GM18873 (cell line): ENCODE results near the gene NPTX1.

ENCODE experiments used
- ATAC-seq: cut with Tn5 transposase; IDR thresholded peaks from one replicate; pipeline ENCODE4 v1.9.1; 2021; ENCODE audit warnings: mild to moderate bottlenecking, moderate library complexity, moderate number of reproducible peaks; ENCODE audit not compliant: unreplicated experiment, low FRiP score

Gene NPTX1

DNA sequence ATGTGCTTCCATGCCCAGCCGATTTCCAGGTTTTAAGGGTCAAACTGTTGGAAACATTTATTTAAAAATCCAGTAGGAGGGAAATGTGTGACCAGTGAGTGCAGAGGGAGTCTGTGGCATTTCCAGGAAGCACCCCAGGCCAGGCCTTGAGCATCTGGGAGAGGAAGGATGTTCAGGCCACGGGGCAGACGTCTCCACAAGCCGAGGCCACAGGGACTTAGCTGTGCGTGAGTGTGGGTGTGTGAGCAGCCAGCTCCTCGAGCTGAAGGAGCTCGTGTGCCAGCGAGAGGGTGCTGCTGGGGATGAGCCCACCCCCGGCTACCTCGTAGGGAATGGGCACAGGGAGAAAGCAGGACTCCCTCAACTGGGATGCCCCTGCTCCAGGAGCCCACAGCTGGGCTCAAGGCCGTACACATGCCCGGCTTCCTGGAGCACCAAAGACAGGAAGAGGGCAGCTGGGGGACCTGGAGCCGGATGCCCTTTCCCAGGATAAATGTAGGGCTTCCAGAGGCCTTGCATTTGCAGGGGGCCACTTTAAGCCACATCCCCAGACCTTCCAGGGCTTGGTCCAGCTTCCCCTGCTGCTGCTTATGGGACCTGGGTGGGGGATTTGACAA lies 12.5 kb downstream of the NPTX1 start:
- ATAC-seq: no peak

DNA sequence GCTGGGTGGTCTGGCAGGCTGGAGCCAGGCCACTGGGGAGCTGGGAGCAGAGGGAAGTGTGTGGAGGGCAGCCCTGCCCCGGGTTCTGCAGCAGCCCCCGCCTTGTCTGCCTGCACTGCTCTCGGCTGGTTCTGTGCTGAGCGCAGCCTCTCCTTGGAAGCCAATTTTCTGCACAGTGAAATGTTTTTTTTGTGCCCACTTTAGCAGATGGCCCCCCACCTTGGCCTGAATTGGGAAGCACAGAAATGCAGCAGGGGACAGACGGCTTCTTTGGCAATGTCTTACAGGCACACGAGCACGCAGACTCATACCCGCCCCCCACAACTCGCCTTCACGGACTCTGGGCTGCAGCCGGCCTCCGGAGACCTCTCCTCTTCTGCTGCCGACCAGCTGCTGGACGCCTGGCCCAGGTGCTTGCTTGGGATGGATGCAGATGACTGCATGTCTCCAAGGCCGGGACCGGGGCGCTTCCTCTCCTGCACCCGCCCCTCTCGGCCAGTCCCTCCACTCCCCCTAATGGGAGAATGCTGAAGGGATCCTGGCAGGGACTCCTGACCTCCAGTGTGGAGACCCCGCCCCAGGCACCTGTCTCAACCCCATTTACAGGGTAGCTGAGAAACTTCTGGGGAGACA lies 14.8 kb downstream of the NPTX1 start:
- no peak for ATAC-seq

DNA sequence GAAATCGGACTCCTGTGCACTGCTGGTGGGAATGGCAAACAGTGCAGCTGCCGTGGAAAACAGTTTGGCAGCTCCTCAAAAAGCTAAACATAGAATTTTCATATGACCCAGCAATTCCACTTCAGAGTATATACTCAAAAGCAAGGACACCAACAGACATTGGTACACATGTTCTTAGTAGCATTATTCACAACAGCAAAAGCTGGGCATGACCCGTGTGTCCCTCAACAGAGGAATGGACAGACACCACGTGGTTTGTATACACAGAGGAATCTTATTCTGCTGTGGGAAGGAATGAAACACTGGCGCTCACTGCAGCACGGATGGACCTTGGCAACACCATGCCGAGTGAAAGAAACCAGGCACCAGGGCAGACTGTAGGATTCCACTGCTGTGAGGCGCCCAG lies 16.0 kb downstream of the NPTX1 start:
- ATAC-seq: no peak

DNA sequence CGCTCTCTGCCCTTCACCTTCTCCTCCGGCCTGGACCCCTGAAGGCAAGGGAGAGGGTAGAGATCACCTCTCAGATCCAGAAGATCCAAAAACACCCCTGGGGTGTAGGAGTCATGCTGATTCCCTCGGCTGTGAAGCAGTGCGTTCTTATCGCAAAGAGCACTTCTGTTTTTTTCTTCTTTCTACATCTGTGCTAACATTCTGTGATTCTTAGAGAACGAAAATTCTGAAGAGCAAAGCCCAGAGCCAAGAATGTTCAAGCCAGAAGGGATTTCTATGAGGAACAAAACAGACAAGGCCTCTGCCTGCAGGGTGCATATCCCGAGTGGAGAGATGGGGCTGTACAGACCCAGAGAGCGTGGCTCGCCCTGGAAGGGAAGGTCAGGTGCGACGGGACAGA lies 17.2 kb downstream of the NPTX1 start:
- no peak for ATAC-seq

DNA sequence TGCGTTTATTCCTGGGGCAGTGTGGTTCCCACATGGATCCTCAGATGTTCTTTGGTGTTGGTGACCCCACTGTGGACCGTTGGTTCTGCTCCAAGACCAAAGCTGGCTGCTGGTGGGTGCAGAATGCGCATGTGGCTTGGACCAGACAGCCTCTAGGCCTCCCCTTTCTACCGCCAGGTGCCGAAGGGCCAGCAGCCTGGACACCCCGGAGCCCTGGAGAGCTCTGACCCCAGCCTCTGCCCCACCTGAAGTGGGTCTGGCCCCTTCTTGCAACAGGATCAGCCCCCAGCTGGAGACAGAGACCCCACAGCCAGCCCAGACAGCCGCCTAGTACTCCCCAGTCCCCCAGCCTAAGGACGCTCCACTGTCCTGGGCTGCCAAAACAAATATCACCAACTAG lies 18.4 kb downstream of the NPTX1 start:
- no peak for ATAC-seq

DNA sequence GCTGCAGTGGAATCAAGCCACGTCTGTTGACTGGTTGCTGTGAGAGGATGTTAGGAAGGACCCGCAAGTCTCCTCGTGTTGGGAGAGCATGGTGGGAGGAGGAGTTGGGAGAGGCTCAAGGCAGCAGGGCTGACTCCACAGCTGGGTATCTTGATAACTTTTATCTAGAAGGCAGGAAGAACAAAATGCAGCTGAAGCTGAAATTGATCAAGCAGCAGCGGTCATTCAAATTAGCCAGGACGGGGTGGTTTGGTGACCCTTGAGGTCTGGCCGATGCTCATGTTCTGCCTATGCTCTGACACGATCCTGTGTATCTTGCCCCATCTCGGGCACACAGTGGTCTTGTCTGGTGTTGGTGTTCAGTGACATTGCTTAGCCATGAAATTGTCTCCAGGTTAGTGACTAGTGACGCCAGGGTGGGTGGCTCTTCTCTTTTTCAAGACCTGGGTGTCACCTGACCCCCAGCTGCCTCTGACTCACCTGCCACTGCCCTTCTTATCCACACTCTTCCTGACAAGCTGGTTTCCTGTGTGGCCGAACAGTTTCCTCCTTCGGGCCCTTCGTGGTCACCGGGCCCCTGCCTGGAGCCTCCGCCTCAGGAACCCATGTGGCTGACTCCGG lies 19.1 kb downstream of the NPTX1 start:
- ATAC-seq: no peak

DNA sequence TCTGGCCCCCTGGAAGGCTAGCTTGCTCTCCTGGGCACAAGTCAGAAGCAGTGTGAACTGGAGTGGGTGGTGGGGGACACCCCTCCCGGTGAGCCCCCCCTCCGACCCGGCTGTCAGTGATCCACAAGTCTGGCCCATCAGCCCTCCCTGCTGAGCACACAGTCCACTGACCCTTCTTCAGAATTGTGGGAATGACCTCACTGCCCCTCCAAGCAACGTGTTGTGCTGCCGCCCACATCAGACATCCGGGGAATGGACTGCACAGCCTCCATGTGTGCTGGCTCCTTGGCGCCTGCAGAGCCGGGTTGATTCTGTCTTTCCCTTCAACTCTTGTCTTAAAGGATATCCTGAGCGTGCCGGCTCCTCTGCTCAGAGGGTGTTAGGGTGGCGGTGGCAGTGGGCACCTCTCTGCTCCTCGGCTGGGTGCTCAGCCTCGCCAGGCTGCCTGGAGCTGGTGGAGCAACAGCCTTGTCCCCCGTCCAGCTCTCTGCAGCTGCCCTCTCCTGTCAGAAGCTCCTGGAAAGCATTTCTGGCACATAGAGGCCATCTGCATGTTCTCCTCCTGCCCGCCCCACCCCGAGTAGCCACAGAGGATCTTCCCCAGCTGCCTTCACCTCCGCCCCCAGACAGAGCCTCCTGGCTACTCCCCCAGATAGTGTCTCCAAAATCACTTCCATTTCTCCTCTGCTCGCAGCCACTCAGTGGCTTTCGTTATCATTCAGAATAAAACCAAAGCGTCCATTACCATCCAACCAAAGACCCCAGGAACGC lies 19.8 kb downstream of the NPTX1 start:
- no peak for ATAC-seq

DNA sequence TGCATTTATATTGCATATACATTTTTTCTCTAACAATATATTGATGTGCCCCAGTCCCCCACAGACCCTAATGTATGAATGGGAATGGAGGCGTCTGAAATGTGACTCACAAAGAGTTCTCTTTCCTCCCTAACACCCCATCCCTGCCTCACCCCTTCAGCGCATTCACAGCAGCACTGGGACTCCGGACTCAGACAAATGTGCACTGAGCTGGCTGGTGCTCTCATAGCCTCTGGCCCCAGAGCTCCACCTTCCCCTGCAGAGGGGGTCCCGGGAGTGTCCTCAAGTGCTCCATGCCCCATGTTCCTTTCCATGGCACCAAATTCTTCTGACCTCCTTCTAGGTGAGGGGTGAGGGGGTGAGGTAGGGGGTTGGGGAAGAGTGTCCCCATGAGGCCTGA lies 20.6 kb downstream of the NPTX1 start:
- ATAC-seq: no peak

DNA sequence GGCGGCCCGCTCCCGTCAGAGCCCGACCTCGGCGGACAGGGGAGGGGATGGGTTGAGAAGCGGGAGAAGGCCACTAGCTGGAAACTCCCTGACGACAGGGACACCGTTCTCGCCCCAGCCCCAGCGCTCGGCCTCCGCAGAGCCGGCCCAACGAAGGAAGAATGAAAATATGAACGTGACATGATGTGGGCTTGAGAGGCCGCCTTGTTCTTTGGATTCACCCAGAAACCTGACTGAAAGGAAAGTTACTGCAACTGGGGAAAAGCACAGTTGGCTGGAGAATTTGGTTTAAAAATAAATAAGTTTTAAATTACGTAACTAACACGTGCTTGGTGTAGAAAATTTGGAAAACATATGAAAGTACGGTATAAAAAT lies 21.1 kb downstream of the NPTX1 start:
- peak; percentile 17 for ATAC-seq

DNA sequence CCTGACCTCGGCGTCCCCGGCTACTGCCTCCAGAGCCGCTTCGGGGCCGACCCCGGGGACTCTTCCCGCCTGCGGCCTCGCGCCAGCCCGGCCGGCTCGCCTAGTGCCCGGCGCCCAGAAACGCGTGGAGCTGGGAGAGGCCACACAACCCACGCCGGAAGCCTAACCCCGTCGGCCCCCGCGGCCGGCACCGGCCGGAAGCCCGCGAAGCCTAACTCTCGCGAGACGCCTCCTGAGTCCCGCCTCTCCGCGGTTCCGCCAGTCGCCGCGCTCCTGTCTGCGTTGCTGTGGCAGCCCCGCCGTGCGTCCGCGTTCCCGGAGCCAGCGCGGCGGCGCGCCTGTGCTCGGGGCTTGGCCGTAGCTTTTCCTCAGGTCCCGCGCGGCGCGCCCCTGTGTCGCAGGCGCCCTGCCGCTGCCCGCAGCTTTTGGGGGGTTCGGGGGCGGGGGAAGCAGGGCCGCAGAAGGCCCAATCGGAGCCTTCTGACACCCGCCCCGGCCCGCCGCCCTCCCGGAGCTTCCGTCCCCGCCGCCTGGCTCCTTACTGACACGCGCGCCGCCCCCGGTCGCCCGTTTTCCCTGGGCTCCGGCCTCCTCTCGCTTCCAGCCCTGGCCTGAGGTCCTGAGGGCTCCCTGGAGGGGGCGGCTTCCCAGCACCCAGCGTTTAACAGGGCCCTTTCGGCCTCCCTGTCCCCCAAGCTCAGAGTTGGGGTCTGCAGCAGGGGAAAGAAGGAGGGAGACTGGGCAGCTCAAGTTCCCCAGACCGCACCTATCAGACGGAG lies 21.7 kb downstream of the NPTX1 start:
- peak; percentile 75 for ATAC-seq

DNA sequence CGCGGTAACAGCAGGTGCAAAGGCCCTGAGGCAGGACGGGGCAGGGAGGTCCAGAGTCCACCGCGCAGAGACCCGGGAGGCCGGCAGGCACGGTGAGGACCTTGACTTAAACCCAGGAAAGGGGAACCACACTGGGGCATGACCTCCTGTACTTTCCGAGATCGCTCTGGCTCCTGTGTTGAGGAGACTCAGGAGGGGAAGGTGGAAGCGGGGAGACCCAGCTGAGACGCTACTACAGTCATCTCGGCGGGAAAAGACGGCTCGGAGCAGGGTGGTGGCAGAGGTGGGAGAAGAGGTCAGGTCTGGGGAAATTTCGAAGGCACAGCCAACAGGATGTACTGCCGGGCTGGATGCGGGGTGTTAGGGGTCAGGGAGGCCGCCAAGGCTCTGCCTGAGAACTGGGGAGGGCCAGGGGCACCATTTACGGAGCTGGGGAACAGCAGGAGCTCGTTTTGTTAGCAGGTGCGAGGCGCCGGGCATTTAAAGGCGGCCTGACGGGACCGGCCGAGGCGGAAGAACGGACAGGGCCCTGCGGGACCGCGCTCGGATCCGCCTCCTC lies 22.3 kb downstream of the NPTX1 start:
- ATAC-seq: no peak

DNA sequence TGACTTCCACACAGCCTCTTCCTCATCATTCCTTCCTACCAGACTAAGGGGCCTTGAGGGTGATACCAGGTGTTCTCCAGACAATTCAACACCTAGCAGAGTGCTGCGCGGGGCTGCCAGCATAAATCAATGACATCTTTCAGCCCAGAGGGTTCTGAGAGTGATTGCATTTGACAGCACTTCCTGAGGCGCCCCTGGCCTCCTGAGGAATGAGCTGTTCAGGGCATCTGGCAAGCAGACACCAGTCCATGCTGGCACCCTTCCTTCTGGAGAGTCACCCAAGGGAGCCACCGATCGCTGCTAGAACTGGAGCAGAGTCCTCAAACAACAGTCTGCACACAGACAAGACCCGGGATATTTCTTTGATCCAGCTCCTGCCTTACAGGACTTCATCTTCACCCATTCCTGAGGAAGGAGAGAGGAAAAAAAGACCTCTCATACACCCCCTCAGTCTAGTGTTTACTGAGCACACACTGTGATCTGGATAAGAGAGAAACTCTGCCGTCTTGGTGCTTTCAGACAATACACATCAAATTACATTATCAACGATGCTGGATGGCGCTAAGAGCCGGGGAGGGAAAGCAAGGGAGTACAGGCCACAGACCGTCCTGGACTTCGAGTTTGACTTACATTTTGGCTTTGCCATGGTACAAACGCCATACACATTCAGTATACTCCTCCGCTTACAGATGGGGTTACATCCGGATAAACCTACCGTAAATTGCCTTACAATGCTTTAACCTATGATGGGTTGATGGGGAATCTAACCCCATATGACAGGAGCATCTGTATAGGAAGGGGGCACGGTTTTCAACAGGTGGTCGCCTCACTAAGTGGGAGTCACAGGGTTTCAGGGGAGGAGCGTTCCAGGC lies 23.0 kb downstream of the NPTX1 start:
- no peak for ATAC-seq

DNA sequence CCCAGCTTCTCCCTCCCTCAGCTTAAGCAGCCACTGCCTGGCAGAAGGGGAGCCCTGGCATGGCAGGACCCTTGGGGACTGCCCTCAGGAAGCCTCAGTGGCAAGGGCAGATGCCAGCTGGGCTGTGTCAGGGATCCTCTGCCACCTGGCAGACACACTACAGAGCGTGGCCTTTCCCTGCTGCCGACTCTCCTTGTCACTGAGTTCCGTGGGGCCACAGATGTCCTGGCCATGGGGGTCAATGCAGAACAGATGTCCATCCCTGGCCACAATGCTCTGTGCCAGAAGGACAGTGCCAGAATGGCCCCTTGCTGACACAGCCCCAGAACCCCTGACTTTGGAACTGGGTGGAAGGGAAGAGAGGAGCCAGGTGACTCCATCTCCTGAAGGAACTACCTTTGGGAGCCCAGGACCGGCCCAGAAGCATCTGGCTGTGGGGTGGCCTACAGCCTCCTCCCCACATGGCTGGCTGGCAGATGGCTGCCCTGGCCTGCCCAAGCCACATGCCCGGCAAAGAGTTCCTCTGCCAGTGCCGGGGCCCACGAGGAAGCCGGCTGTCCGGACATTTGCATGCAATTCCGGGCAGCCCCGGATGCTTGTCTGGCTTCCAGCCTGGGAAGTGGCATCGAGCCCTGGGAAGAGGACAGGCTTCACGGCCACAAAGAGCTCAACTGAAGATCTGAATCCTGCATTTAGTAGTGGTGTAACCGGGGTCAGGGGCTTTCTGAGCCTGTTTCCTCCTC lies 24.1 kb downstream of the NPTX1 start:
- ATAC-seq: no peak

DNA sequence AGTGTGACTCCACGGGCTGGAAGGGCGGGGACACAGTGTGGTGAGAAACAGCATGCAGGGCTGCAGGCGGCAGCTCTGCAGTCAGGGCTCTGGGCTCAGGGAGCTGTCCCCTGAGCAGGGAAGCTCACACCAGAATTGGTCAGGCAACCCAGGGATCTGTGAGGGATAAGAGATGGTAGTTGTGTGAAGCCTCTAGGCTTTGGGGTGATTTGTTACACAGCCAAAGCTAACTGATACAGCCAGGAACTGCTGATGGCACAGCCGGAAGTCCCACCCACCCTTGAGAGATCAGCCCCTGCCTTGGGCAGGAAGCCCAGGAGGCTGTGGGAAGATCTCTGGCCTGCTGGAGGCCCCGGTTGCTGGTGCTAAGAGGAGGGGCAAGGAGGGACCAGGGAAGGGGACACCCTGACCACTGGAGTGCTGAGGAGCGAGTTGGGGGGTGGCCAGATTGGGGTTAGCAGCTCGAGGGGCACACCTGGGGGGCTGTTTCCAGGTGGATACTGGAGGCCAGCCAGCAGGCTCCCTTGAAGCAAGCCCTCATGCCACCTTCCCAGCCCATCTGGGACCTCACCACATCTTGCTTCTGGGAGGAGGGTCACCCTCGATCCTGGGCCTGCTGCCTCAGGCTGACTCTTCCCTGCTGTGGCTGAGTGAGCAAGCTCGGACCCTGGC lies 25.2 kb downstream of the NPTX1 start:
- ATAC-seq: no peak

DNA sequence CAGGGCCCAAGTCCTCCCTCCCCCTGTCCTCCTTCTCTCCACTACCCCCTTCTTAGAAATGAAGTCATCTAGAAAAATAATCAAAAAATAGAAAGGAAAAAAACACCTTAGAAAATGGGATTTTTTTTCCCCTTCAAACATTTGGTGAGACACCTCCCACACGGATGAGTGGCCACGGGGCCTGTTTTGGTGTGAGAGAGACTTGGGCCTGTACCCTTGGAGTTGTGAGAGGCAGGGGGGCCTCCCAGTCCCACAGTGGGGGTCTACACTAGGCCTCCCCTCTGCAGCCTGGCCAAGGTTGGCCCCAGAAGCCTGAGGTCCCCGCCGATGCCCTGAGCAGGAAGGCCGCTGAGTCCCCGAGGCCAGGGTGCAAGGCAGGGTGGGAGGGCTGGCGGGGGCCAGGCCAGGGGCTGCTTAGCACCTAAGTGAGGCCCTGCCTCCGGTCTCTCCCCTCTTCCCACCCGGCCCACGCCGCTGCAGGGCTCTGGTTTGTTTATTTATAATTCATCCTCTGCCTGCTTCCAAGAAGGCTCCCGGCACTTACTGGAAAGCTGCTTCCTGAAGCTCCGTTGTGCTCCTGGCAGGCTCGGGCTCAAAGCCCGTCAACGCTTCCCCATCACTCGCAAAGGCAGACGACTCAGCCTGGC lies 26.4 kb downstream of the NPTX1 start:
- no peak for ATAC-seq

DNA sequence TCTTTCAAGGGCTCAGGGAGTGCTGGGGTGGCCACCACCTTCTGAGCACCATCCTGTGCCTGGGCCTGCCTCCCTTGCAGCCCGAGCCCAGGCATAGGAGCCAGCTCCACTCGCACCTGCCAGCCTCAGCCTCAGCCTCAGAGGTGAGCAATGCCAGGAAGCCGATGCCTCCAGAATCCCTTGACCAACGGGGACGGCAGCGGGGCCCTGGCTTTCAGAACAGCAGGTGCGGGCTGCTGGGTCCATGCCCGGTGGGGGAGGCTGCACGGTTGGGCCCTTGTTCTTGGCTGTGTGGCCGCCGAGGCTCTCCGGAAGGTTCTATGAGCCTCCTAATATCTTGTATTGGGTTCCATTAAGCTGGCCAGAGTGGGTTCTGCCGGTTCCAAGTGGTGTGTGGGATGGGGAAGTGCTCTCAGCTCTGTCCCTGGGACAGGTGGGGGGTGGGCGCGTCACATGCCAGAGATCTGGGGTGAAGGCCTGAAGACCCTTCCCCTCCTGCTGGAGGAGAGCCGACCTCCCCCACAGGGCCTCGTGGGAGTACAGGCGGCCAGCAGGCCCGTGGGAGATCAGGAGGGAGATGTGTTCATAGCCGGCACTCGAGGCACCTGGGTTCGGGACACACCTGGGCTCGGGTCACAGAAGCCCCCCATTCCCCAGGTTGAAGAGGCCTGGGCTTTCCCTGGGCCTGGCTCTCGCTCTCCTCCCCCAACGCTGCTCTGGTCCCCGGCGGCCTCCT lies 27.0 kb downstream of the NPTX1 start:
- ATAC-seq: no peak

DNA sequence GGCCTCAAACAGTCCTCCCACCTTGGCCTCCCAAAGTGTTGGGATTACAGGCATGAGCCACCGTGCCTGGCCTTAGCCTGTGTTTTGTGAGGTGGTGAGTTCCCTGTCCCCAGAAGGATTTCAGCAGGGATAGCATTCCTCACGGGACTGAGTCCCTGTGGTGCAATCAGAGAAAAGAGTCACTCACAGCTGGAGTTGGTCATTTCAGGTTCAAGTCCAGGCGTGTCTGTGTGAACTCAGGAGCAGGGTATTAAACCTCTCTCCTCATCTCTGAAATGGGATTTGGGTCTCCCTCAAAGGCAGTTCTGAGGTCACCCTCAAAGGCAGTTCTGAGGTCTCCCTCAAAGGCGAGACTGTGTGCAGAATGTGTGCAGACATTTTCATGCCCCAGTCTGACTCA lies 28.6 kb downstream of the NPTX1 start:
- no peak for ATAC-seq
